T-helper 1 cell (primary cell): ENCODE results near the gene BICDL2.
"Not testable (repeated sequence)": the region's sequence is repeated elsewhere in the genome, so short reads cannot be mapped to it uniquely, and the experiment has no call there.

Source experiments
- DNase-seq, 5 donors: peaks; one replicate each; pipeline ENCODE4 v3.0.0-alpha.2; 2012 to 2020
- total RNA-seq, 4 donors: gene quantifications; one replicate each; lab custom pipeline; 2026; lab: John Stamatoyannopoulos, UW

Gene BICDL2, protein sequence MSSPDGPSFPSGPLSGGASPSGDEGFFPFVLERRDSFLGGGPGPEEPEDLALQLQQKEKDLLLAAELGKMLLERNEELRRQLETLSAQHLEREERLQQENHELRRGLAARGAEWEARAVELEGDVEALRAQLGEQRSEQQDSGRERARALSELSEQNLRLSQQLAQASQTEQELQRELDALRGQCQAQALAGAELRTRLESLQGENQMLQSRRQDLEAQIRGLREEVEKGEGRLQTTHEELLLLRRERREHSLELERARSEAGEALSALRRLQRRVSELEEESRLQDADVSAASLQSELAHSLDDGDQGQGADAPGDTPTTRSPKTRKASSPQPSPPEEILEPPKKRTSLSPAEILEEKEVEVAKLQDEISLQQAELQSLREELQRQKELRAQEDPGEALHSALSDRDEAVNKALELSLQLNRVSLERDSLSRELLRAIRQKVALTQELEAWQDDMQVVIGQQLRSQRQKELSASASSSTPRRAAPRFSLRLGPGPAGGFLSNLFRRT
- total RNA-seq: 0.08 to 0.30 (median 0.19) reads per million in 4 donors

DNA sequence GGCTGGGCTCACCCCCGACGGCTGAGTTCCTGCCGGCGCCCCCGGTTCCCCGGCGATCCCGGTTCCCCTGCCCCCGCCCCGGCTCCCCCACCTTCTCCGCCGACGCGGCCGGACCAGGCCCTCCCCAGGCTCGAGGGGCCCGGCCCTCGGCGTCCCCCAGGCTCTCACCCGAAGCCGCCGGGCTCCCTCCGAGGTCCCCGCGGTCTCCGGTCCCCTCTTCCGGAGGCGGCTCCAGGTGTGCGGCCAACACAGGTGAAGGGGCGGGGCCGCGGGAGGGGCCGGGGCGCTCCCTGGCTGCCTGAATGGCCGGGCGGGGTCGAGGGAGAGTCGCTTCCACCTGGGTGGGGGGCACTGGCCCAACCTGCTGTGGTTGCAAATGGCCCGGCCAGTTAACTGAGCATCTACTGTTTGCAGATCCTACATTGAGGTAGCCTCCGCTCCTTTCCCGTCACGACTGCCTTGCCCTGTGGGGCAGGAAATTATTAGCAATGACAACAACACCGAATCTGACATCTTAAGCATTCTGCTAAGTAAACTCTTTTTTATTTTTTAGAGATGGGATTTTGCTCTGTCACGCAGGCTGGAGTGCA lies at the start of gene BICDL2:
Gene BICDL2, minus strand, starts transcription at position 219 of the 590 bp plus-strand sequence. CDS start 1,448 bp downstream, outside the sequence.
- no peak for DNase-seq

DNA sequence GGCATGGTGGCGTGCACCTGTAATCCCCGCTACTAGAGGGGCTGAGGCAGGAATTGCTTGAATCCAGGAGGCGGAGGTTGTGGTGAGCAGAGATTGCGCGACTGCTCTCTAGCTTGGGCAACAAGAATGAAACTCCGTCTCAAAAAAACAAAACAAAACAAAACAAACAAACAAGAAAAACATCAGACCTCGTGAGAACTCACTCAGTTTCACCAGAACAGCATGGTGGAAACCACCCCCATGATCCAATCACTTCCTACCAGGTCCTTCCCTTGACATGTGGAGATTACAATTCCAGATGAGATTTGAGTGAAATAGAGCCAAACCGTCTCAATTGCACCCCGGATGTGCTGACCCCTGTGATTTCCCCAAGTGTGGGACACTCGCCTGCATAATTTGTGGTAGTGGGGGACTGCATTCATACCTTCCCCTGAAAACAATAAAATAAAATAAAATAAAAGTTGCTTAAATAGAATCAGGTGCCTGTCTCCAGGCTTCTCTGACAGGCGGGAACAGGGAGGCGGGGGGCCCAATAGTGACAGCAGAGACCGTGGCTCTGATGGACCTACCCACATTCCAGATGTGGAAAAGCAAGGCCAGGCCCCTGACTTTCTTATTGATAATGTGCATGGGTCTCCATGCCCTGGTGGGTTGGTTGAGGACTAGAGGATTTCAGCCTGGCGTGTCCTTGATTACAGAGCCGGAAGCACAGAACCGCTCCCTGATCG lies 49.3 kb upstream of the BICDL2 start:
- DNase-seq: no peak

DNA sequence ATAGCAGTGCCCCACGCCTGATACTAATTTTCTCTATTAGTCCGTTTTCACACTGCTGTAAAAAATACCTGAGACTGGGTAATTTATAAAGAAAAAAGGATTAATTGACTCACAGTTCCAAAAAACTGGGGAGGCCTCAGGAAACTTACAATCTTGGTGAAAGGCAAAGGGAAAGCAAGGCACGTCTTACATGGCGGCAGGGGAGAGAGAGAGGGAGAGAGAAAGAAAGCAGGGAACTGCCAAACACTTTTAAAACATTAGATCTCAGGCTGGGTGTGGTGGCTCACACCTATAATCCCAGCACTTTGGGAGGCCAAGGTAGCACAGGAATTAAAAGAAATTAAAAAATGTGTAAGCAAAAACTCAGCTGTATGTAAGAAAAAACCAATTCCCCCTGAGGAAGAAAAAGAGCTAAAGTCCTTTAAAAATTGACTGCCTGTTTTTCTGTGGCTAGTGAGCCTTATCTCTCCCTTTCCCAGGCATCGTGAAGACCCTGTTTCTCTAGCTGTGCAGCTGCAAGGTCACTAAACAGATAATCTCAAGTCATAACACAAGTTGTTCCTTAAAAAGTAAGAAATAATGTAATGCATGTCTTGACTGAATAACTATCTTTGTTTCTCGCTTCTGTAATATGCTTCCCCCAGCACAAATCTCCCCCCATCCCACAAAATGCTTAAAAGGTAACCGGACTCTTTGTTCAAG lies 48.4 kb upstream of the BICDL2 start:
- no peak for DNase-seq

DNA sequence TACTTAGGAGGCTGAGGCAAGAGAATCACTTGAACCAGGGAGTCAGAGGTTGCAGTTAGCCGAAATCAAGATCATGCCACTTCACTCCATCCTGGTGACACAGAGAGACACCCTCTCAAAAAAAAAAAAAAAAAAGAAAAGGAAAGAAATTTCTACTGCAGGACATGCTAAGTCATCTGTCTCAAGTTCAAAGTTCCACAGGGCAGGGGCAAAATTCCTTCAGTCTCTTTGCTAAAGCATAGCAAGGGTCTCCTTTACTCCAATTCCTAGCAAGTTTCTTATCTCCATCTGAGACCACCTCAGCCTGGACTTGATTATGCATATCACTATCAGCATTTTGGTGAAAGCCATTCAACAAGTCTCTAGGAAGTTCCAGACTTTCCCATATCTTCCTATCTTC lies 47.7 kb upstream of the BICDL2 start:
- no peak for DNase-seq

DNA sequence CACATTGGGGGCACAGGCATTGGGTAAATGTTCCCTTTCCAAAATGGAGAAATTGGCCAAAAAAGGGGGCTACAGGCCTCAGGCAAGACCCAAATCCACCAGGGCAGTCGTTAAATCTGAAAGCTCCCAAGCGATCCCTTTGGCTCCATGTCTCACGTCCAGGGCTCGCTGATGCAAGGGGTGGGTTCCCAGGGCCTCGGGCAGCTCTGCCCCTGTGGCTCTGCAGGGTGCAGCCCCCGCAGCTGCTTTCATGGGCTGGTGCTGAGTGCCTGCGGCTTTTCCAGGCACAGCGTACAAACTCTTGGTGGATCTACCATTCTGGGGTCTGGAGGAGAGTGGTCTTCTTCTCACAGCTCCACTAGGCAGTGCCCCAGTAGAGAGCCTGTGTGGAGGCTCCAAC lies 46.7 kb upstream of the BICDL2 start:
- DNase-seq: not testable (repeated sequence)

DNA sequence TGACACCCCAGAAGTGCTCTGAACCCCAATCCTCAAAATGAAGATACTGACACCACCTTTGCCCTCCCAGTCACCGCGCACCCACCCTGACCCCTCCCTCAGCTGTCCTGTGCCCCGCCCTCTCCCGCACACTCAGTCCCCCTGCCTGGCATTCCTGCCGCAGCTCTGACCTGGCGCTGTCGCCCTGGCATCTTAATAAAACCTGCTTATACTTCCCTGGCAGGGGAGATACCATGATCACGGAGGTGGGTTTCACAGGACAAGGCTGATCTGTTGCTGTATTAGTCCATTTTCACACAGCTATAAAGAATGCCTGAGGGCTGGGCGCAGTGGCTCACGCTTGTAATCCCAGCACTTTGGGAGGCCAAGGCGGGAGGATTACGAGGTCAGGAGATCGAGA lies 45.2 kb upstream of the BICDL2 start:
- not testable (repeated sequence) for DNase-seq

DNA sequence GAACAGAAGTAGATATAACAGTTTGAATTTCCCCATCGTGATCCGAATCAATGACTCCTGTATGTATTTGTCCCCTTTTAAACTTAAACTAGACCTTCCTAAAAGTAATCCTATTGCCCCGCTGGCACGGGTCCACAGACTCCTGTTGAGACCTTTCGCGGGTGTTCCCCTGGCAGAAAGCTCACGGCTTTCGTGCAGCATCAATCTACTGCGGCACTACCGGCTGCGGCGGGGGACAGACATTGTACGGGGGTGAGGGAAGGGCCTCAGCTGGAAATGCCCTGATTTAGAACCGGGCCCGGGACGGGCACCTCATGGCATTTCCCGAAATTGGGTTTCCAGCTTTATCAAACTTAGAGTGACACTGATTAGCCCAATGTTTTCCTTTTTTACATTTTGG lies 43.3 kb upstream of the BICDL2 start:
- DNase-seq: no peak

DNA sequence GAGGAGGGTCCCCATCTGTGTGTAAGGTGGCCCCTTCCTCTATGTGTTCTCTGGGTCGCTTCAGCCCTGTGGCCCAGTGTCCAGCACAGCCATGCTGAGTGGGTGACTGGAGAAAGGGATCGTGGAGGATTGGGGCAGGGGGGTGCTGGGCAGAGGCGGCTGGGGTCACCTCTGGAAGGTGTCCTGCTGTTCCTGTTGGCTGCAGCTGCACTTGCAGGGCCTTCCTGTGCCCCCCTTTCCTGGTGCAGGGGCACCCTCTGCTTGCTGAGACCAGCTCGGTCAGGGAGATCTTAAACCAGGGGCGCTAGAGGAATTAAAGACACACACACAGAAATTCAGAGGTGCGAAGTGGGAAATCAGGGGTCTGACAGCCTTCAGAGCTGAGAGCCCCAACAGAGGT lies 39.8 kb upstream of the BICDL2 start:
- no peak for DNase-seq

DNA sequence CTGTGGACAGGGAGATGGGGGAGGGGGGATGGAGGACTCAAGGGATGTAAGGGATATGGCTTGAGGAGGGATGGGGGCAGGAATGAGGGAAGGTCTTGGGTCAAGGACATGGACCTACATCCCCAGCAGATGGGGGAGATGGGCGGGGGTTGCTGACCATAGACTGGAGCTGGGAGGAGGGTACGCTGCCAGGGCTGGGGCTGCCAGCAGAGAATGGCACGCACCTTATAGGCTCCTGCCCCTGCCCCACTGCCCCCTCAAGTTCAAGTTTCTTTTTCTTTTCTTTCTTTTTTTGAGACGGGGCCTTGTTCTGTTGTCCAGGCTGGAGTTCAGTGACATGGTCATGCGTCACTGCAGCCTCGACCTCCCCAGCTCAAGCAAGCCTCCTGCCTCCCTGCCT lies 39.2 kb upstream of the BICDL2 start:
- peak in 1 of 5 donors; percentile 48 for DNase-seq

DNA sequence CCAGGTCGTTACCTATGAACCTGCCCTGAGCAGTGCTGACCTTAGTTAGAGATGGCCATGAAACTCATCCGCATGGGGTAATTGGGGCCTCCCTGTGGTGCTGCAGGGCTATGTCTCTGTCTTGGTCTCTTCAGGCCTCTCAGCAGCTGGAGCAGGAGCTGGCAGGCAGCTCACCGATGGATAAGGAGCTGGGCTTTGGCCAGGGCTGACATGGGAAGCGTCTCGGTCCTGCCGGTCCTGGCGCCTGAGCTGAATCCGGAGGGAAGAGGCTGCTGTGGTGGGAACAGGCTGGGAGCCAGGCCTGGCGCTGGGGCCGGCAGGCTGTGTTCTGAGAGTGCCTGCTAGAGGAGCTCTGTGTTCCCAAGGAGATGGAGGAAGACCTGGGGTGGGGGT lies 38.8 kb upstream of the BICDL2 start:
- DNase-seq: no peak

DNA sequence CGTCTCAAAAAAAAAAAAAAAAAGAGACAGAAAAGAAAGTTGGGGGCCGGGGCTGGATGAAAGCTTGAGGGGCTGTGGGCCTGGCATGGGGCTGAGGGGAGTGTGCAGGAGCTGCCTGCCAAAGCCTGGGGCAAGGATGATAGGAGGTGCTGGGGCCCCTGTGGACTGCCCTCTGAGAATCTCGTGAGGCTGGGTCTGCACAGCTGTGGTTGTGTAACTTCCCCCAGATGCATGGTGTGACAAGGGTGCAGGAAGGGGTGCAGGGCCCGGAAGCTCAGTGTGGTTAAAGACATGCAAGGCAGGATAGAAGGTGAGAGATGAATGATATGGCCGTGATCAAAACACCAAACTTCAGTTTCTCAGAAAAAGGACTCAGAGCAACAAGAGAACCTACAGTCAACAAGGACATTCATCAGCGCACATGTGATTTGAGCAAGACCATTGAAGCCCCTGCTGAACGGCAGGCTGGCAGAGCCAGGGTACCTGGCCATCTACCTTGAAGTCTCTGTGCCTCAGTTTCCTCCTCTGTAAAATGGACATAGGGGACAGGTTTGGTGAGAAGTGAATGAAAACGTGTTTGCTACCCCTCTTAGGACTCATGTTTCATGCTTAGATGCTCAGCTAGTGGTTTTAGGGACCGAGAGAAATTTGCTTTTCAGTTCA lies 38.2 kb upstream of the BICDL2 start:
- DNase-seq: peak; percentile 62 to 98 (median 70)

DNA sequence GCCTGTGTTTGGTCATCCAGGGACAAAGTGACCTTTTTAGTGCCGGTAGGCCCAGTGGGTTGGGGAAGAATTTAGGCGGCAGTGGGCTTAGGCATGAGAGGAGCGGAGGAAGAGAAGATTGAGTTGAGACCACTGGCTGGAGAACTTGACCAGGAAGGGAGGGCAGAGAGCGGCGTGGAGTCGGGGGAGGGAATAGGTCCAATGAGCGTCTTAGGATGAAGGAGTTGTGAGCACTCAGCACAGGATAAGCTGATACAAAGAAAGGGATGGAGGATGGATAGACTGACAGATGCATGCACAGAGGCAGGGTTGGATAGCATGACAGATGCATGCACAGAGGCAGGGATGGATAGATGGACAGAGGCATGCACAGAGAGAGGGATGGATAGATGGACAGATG lies 36.7 kb upstream of the BICDL2 start:
- peak in 1 of 5 donors; percentile 51 for DNase-seq

DNA sequence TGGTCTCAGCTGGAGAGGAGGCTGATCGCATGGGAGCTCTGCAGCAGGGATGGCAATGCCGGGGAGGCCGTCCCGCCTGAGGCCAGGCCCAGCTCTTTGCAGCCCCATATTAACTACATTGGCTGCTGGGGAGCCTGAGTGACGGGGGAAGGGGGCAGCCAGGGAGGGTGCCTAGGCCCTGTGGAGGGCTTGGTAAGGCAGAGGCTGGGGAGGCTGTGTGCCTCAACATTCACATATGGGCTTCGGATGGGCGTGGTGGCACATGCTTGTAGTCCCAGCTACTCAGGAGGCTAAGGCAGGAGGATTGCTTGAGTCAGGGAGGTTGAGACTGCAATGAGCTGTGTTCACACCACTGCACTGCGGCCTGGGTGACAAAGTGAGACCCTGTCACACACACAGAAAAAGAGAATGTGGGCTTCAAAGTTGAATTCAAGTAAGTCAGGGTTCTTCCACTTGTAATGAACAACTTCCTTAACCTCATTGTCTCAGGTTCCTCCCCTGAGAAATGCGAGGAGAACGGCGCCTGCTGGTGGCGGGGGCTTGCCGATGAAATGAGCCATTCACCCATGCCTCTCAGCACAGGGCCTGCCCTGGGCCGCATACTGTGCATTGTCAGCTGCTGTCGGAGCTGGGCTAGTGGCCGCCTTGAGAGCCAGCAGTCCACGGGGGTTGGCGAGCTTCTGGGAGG lies 36.0 kb upstream of the BICDL2 start:
- peak in 1 of 5 donors; percentile 78 for DNase-seq

DNA sequence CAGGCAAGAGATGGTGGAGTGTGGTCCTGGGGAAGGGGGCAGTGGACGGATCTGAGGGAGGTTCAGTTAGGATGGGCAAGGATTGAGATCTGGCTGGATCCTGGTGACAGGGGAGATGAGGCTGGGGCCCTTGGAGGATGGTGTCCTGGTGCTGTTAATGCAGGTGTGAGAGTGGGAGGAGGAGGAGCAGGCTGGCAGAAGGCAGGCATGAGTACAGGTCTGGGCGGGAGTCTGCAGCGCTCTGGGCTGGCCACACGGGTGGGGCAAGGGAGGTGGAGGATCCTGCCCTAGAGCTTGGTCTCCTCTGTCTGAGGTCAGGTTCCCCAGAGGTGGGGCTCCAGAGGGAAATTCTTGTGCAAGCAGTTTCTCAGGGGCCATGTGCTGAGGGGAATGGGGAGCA lies 35.4 kb upstream of the BICDL2 start:
- DNase-seq: peak in 1 of 5 donors; percentile 76

DNA sequence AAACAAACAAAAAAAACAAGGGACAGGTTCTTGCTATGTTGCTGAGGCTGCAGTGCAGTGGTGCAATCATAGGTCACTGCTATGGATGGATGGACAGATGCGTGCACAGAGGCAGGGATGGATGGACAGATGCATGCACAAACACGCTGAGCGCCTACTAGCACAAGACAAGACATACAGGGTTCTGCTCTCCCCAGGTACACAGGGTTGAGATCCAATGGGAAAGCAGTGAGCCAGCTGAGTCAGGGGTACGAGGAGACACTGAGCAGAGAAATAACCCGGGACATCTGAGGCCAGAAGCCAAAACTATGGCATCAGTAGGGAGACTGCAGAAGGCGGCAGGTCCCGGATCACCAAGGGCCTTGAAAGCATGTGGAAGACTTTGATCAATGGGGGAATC lies 34.9 kb upstream of the BICDL2 start:
- peak in 1 of 5 donors; percentile 48 for DNase-seq

DNA sequence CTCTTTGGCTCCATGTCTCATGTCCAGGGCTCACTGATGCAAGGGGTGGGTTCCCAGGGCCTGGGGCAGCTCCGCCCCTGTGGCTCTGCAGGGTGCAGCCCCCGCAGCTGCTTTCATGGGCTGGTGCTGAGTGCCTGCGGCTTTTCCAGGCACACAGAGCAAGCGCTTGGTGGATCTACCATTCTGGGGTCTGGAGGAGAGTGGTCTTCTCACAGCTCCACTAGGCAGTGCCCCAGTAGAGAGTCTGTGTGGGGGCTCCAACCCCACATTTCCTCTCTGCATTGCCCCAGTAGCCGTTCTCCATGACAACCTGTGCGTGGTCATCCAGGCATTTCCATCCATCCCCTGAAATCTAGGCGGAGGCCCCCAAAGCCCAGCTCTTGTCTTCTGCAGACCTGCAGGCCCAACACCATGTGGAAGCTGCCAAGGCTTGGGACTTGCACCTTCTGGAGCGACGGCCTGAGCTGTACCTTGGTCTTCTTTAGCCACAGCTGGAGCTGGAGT lies 33.9 kb upstream of the BICDL2 start:
- peak in 1 of 5 donors; percentile 55 for DNase-seq

DNA sequence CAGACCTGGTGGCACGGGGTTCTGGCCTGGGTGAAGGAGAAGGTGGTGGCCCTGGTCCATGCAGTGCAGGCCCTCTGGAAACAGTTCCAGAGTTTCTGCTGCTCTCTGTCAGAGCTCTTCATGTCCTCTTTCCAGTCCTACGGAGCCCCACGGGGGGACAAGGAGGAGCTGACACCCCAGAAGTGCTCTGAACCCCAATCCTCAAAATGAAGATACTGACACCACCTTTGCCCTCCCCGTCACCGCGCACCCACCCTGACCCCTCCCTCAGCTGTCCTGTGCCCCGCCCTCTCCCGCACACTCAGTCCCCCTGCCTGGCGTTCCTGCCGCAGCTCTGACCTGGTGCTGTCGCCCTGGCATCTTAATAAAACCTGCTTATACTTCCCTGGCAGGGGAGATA lies 32.4 kb upstream of the BICDL2 start:
- not testable (repeated sequence) for DNase-seq

DNA sequence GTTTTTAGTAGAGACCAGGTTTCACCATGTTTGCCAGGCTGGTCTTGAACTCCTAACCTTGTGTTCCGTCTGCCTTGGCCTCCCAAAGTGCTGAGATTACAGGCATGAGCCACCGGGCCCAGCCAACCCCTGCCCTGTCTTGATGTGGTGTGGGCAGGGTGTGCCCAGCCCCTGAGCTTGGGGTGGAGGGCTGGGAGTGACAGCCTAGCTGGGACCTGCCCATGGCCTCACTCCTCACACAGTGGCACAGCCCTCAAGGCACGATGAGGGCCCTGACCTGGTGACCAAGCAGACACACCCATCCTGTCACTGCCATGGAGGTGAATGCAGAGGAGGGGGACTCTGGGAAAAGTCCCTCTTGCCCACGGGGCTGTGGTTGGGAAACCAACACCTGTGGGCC lies 31.7 kb upstream of the BICDL2 start:
- DNase-seq: peak in 1 of 5 donors; percentile 73

DNA sequence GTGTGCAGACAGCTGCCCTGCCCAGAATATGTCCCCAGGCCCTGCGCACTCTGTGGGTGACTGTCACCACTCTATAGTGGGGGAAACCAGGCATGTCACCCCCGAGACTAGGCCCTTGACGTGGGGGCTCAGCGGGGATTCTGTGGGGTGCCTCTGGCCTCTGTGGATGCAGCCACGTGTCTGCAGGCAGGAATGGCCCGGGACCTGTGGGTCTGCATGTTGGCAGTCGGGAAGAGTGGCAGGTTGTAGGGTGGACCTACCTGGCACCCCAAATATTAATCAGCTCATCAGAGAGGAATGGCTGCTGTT lies 29.6 kb upstream of the BICDL2 start:
- DNase-seq: peak in 1 of 5 donors; percentile 36

DNA sequence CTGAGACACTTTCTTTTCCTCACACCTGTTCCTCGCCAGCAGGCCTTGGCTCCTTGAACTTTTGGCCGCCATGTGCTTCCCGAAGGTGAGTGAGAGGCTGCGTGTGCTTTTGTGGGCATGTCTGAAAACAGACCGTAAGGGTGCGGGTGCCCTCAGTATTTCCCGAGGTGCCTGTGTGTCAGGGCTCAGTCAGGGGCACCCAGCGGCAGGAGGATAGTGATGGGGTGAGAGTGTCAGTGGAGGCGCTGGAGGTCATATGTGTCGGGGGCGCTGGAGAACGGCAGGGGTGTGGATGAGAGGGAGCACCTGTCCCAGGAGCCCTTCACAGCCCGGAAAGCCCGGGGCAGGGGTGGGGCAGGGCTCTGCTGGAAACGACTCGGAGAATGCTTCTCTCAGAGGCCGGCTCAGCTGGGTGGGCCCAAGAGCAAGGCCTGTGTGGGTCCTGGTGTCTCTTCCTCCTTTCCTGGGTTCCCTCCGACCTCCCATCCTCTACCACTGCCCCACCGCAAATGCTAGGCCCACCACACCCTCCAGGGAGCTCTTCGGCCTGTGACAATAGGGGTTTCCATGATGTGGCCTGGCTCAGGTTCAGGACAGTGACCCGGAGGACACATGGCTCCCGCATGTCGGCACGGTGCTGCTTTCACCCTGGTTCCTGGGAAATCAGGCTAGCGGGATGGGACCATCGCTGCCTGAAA lies 29.1 kb upstream of the BICDL2 start:
- DNase-seq: no peak
